ENCODE data around the gene PLK1.

PLK1 gene

DNA sequence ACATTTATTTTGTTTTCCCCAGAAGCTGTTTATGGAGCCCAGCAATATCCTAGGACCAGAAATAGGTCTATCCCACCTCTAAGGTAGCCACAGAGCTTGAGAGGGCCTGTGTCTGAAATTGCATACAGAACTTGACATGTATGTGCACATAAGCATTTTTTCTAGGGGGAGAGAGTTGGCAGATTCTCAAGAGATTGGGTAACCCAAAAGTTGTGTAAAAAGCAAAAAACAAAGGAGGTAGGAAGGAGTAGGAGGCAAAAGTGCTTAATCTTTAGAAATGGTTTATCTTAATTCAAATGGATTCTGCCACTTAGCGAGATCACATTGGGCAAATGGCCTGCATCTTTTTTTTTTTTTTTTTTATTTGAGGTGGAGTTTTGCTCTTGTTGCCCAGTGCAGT lies 3.5 kb downstream of the PLK1 start:
- no peak for DNase-seq

GRCh38 chr16:23683487-23683886 lies 4.8 kb downstream of the PLK1 start:
- no peak for DNase-seq

DNA sequence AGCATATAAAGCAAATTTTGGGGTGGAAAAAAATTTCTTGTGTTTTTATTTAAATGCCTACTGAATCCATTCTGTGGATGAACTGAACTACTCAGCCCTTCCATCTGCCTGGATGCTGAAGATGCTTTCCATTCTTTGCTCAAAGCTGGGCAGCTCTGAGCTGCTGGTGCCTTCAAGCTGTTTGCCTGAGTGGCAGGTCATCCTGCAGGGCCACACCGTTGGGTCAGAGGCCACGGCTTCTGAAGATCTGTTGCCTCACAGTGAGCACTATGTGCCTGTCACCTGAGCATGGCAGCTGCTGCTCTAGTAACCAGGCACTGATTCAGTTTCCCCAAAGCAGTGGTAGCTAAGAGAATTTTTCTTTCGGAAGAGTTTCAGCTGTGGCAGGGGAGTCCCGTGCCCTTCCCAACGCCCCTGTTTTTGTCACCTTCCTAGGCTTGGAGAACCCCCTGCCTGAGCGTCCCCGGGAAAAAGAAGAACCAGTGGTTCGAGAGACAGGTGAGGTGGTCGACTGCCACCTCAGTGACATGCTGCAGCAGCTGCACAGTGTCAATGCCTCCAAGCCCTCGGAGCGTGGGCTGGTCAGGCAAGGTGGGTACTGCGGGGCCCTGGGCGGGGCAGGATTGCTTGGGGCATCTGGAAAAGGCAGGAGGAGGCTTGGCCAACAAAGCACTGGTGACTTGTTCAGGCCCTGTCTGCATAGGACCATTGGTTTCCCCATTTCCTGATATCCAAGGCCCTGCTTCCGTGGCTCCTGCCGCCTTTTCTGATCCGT lies 8.5 kb downstream of the PLK1 start:
- no peak for DNase-seq

DNA sequence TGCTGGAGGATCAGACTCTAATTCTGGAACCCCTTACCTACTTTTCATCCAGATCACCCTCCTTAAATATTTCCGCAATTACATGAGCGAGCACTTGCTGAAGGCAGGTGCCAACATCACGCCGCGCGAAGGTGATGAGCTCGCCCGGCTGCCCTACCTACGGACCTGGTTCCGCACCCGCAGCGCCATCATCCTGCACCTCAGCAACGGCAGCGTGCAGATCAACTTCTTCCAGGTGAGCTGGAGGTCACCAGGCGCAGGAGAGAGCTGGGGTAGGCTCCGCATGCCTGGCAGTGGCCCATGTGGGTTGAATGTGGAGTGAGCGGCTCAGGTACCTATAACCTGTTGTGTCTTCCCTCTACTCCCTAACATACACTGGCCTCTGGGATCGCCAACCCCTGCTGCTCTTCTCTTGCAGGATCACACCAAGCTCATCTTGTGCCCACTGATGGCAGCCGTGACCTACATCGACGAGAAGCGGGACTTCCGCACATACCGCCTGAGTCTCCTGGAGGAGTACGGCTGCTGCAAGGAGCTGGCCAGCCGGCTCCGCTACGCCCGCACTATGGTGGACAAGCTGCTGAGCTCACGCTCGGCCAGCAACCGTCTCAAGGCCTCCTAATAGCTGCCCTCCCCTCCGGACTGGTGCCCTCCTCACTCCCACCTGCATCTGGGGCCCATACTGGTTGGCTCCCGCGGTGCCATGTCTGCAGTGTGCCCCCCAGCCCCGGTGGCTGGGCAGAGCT lies 10.9 kb downstream of the PLK1 start:
- DNase-seq, result no peak

DNA sequence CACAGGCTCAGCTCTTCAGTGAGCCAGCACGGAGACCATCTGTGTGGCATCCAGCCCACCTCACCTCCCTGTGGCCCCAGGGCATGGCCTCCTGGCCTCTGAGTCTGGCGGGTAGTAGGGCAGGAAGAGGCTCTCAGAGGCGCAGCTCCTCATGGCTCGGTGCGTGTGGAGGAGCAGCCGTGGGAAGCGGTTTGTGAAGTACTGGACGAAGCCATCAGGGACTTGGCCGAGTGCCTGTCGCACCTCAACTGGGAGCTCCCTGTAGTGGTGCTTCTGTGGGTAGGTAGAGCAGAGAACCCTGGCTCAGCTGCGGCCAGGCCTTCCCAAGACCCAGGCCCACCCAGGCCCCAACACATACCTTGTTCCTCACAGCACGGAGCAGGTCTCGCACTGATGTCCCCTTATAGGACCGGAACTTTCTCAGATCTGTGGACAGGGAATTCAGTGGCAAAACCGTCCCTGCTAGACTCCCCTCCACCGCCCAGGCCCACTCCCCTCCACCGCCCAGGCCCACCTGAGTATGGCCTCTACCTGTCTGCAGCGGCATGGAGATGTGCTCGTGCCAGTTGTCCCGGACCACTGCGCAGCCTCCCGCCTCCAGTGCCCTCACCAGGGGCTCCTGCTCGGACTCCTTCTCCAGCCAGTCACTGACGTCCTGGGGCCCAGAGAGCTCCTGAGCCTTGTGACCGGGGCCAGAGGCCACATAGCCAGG lies 12.2 kb downstream of the PLK1 start:
- no peak for DNase-seq

DNA sequence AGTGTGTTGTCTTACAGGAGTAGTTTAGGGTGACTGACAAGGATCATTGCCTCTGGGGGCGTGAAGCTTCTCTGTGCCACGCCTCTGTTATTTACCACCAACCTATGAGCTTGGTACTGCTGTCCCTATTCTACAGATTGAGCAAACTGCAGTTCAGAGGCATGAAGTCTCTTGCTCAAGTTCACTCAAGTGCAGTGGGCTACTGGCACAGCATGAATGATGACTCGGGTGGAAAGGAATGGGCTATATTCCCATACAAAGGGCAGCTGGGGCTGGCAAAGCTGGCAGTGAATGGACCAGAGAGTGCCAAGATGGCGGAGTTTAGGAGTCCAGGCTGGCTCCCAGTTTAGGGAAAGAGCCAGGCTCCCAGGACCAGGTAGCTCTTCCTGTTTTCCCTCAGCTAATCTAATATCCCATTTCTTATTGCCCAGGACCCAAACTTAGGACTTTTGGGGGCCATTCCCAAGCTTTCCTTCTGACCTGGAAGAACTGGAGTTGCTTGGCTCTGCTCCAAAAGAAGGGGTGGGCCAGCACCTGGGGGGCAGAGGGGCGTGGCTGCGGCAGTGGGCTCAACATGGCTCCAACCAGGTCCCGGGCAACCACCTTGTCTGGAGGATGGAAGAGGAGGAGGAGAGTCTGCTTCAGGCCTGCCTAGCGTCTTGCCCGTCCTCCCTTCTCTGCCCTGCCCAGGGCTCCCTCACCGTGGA lies 12.9 kb downstream of the PLK1 start:
- DNase-seq, result no peak

DNA sequence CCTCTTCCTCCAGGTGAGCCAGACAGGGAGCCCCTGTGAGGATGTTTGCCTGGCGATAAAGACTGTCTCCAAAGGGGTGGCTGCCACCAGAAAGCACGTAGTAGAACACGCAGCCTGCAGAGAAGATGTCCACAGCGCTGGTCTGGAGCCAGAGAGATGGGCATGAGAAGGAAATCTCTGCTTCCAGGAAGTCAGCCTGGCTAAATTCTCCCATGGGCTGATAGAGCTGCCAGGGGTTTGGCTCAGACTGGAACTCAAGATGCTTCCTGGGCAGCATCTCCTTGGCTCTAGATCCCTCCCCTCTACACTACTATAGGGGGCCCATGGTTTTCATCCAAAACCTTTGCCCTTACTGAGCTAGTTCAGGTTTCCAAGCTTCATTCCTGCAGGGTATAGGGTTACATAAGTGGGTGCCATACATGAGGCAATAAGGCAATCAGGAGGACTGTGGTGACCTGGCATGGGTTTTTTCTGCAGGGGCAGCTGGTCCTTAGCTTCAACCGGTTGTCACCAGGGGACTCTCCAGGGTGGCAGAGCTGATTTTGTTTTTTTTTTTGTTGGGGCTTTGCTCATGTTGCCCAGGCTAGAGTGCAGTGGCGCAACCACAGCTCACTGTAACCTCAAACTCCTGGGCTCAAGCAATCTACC lies 13.6 kb downstream of the PLK1 start:
- no peak for DNase-seq

DNA sequence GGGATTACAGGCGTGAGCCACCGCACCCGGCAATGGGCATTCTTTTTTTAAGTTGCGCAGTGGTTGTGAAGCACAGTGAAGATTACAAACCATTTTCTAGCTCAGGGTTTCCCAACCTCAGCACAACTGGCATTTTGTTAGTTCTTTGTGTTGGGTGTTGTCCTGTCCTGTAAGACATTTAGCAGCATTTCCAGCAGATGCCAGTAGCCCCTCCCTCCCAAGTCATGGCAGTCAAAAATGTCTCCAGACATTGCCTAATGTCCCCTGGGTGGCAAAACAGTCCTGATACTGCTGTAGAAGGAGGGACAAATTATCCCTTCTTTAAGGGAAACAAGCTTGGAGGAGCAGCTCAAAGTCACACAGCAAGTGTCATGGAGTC lies 15.6 kb downstream of the PLK1 start:
- DNase-seq, result no peak

- no peak for DNase-seq
Measured at GRCh38 chr16:23694644-23695373, 16.1 kb downstream of the PLK1 start.

- DNase-seq, result no peak
Measured at GRCh38 chr16:23695756-23696155, 17.1 kb downstream of the PLK1 start.

GRCh38 chr16:23699100-23699499 lies 20.4 kb downstream of the PLK1 start:
- DNase-seq, result no peak

DNA sequence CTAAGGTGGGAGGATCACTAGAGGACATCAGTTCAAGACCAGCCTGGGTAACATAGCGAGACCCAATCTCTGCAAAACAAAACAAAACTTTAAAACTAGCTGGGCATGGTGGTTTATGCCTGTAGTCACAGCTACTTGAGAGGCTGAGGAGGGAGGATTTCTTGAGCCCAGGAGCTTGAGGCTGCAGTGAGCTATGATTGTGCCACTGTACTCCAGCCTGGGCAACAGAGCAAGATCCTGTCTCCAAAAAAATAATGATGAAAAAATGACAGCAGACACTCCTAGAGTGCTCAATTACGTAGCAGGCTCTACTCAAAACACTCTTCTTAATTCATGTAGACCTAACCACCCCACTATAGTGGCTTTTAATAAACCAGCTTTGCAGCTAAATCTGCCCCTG lies 21.4 kb downstream of the PLK1 start:
- no peak for DNase-seq

DNA sequence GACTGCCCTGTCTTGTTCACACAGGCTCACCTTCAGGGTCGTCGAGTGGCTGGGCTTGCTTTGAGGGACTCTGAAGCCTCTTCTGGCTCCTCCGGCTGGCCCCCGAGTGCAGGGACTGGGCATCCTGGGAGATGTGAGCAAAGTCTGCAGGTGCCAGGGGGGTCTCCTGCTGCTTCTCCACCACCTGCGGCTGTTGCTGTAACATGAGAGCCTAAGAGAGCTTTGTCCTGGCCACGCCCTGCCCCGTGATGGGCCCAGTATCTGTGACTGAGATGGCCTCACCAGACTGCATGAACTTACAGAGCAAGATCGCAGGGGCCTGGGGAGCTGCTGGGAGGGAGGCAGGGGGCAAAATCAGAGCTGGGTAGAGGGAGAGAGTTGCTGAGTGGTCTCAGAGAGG lies 21.8 kb downstream of the PLK1 start:
- no peak for DNase-seq

DNA sequence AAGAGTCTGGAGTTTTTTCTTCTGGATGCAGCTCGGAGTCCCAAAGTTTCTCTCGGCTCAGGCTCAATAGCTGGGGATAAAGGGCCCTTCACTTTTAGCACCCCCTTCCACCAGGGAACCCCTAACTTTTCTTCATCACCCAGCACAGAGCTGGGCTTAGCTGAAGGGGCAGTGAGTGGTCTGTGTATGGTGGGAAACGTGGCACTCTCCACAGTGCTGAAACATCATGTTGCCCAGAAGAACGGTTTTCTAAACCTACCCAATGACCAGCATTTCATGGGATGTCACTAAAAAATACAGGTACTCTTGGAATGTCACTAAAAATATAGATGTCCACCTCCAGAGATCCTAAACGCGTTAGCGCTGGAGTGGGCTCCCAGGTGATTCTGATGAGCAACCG lies 22.4 kb downstream of the PLK1 start:
- DNase-seq, result no peak

DNA sequence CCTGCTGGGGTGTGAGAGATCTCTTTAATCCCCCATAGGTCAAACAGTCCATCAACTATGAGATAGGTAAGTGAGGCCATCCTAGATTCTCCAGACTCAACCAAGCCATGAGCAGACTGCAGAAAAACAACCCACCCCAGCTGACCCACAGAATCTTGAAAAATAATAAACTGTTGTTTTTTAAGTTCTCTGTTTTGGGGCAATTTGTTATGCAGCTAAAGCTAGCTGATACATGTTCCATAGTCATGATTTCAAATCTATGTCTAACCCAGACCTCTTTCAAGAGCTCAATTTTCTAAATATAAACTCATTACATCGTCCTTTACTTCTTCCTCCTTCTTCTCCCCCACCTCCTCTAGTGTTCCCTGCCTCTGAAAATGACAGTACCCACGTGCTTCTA lies 24.3 kb downstream of the PLK1 start:
- no peak for DNase-seq

GRCh38 chr16:23704772-23705516 lies 26.3 kb downstream of the PLK1 start:
- DNase-seq, result no peak

DNA sequence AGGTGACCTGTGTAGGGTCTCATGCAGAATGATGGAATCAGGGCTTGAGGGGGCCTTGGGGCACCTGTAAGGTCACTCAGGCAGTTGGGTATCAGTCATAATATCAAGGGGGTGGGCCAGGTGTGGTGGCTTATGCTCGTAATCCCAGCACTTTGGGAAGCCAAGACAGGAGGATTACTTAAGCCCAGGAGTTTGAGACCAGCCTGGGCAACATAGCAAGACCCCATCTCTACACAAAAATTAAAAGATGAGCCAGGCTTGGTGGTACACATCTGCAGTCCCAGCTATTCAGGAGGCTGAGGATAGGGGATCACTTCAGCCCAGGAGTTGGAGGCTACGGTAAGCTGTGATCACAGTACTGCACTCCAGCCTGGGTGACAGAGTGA lies 26.8 kb downstream of the PLK1 start:
- DNase-seq, result no peak

- DNase-seq, result no peak
Measured at GRCh38 chr16:23706439-23706838, 27.8 kb downstream of the PLK1 start.

DNA sequence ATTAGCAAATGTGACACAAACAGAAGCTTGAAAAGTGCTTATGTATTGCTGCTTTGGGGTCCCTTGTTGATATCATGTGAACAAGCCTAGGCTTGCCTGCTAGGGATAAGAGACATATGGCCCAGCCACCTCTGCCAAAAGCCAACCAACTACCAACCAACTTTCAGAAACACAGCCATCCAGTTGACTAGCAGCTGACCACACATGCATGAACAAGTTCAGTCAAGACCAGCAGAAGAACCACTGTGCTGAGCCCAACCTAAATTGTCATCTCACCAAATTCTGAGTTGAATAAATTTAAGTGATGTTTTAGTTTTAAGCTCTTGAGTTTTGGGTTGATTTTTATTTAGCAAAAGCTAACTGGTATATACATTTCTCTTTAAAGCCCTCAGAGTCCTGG lies 30.8 kb downstream of the PLK1 start:
- DNase-seq, result no peak

GRCh38 chr16:23710008-23710407 lies 31.3 kb downstream of the PLK1 start:
- DNase-seq, result no peak

DNA sequence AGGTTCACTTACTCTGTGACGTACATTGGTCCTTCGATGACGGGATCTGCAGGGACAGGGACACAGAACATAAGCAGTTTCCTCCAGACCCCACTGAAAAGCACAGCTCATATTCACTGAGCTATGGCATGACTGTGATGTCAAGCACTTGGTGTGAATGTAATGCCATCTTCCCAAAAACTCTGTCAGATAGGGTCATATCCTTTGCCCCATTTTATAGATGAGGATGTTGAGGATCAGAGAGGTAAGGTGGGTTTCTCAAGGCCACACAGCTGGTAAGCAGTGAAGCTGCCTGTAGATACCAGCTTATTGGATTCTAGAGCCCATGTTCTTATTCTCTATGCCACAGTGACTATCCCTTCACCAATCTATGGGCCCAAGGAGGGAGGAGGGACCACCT lies 31.8 kb downstream of the PLK1 start:
- DNase-seq, result no peak
